Lung (tissue), 12 donors: ENCODE measurements around the gene OGFOD1. TPM values are rescaled to one million over a fixed set of nuclear protein-coding genes. Genes with fewer than 3 reads are reported as not detected.
A peak's percentile ranks its signal among the peaks of the same experiment; 100 is the strongest.

Source experiments
- ATAC-seq: fragments of 200-7000 bp; cut with Tn5 transposase; one replicate; pipeline ENCODE4 v1.9.1; 2020; ENCODE audit warnings: moderate number of reproducible peaks; ENCODE audit not compliant: insufficient read depth, low FRiP score
- DNase-seq, 3 donors: peaks; one replicate each; pipeline ENCODE4 v3.0.0-alpha.2; 2013 to 2017
- H3K27ac ChIP-seq, 2 donors: one replicate each; pipeline ENCODE4 v1.5.1; 2013; ENCODE audit warnings: mild to moderate bottlenecking in 2 of 2, moderate library complexity in 2 of 2, control low read depth in 1 of 2, inconsistent platforms in 1 of 2, low read depth in 1 of 2, low read length in 1 of 2
- H3K27me3 ChIP-seq, 3 donors: one replicate each; pipeline ENCODE4 v1.5.1; 2013; ENCODE audit warnings: low read length in 2 of 3; ENCODE audit not compliant: control insufficient read depth in 3 of 3, insufficient read depth in 3 of 3
- H3K36me3 ChIP-seq, 4 donors: one replicate each; pipeline ENCODE4 v1.5.1; 2013; ENCODE audit warnings: low read length in 4 of 4, mild to moderate bottlenecking in 1 of 4, moderate library complexity in 1 of 4; ENCODE audit not compliant: control insufficient read depth in 4 of 4, insufficient read depth in 4 of 4
- H3K4me1 ChIP-seq, 5 donors: one replicate each; pipeline ENCODE4 v1.5.1; 2013; ENCODE audit warnings: low read length in 5 of 5, mild to moderate bottlenecking in 2 of 5, moderate library complexity in 1 of 5; ENCODE audit not compliant: control insufficient read depth in 5 of 5, insufficient read depth in 5 of 5
- H3K4me3 ChIP-seq: one replicate; pipeline ENCODE4 v1.5.1; 2013; ENCODE audit warnings: mild to moderate bottlenecking, control low read depth, moderate library complexity
- H3K9ac ChIP-seq, 2 donors: one replicate each; pipeline ENCODE4 v1.5.1; 2013; ENCODE audit warnings: low read length in 2 of 2, control low read depth in 1 of 2; ENCODE audit not compliant: insufficient read depth in 1 of 2
- H3K9me3 ChIP-seq, 4 donors: one replicate each; pipeline ENCODE4 v1.5.1; 2013; ENCODE audit warnings: low read length in 3 of 4, mild to moderate bottlenecking in 1 of 4, moderate library complexity in 1 of 4; ENCODE audit not compliant: control insufficient read depth in 4 of 4, insufficient read depth in 3 of 4
- WGBS, 2 donors: extraction: QIAGEN DNeasy Blood & Tissue Kit; methylation state at CpG; one replicate each; pipeline ENCODE4 v1.1.7; 2013; 5-methylcytosine and 5-hydroxymethylcytosine counted together
- polyA plus RNA-seq, 2 donors: library from polyadenylated mRNA; stranded (reverse); fragments of 200-250 nt; gene quantifications; one replicate each; pipeline ENCODE4 v1.2.1, GENCODE V29; 2013
- total RNA-seq, 2 donors: library from RNA; depleted of rRNA in 1 of 2; stranded (reverse); fragments of >200 nt in 1 of 2; gene quantifications; one replicate each; pipeline ENCODE4 v1.2.1, GENCODE V29; 2014 to 2021
- TF ChIP-seq, protein P1 (sequence below): IDR thresholded peaks from 2 replicates; pipeline ENCODE4 v1.5.1; 2012; ENCODE audit warnings: mild to moderate bottlenecking; ENCODE audit errors: control extremely low read depth, extremely low read depth
- donor health status: control.
- donor health status: control.
- donor health status: Bipolar disorder and iron deficiency.
- donor health status: healthy.
- donor health status: DM: yes; HTN: yes; CAD: no.

Gene OGFOD1
- total and polyA plus RNA-seq, 4 donors = 9.1 to 36.1 (median 29.5) TPM

- peak overlapping the region; percentile 94 for H3K4me3 ChIP-seq
- no peak overlapping the region for H3K27ac ChIP-seq
- H3K9me3 ChIP-seq = no peaks in the 10 kb centered on the region
- DNase-seq (peak in 1 of 3 donors; percentile 45), ATAC-seq (no peak)
- peaks cover 0 to 6% (median 0%) of the 10 kb centered on the region in 3 donors for H3K27me3 ChIP-seq
- peak overlapping the region; percentile 44 to 57 for H3K9ac ChIP-seq
- WGBS, 2 donors = 1 to 3% methylated on average over 16 of the region's 16 CpGs
- peaks cover 4 to 25% (median 6%) of the 10 kb centered on the region in 5 donors for H3K4me1 ChIP-seq
- H3K36me3 ChIP-seq = peaks cover 0 to 2% (median 0%) of the 10 kb centered on the region in 4 donors
- TF ChIP-seq, protein P1, sequence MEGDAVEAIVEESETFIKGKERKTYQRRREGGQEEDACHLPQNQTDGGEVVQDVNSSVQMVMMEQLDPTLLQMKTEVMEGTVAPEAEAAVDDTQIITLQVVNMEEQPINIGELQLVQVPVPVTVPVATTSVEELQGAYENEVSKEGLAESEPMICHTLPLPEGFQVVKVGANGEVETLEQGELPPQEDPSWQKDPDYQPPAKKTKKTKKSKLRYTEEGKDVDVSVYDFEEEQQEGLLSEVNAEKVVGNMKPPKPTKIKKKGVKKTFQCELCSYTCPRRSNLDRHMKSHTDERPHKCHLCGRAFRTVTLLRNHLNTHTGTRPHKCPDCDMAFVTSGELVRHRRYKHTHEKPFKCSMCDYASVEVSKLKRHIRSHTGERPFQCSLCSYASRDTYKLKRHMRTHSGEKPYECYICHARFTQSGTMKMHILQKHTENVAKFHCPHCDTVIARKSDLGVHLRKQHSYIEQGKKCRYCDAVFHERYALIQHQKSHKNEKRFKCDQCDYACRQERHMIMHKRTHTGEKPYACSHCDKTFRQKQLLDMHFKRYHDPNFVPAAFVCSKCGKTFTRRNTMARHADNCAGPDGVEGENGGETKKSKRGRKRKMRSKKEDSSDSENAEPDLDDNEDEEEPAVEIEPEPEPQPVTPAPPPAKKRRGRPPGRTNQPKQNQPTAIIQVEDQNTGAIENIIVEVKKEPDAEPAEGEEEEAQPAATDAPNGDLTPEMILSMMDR = no peak
Observed at GRCh38 chr16:56424404-56424764, 27.0 kb upstream of the OGFOD1 start.

DNA sequence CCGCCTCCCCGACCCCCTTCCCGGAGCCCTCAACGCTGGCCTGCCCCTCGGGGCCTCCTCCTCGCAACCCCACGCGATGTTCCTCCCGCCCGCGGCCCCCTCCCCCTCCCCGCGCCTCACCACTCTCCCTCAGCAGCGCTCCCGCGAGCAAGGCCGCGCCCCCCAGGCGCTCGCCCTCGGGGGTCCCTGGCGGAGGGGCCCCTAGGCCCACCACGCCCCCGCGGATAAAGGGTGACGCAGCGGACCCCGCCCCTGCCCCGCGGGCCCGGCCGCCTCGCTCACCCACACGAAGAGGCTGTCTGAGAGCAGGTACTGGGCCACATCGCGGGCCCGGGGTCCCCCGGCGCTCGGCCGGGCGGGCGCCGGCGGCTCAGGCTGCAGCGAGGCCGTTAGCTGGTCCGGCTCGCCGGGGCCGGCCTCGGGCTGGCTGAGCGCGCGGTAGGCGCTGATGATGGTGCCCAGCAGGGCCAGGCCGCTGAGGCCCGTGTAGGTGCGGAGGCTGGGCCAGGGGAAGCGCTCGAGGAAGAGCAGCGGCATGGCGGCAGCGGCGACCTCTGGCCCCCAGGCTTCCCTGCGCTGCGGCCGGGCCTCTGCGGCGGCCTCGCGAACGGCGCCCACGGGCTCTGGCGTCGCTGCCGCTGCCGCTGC lies 26.4 kb upstream of the OGFOD1 start:
- TF ChIP-seq, protein P1 = no peak
- Histone ChIP-seq H3K9me3 (no peaks in the 10 kb centered on the region), H3K9ac (peak overlapping the region in 1 of 2 donors; percentile 14), H3K36me3 (peaks cover 0 to 2% (median 0%) of the 10 kb centered on the region in 4 donors), H3K27me3 (peaks cover 0 to 6% (median 0%) of the 10 kb centered on the region in 3 donors), H3K27ac (peak overlapping the region; percentile 91 to 94), H3K4me1 (peaks cover 4 to 21% (median 6%) of the 10 kb centered on the region in 5 donors), H3K4me3 (peak overlapping the region; percentile 94)
- 1 to 2% methylated on average over 49 to 79 of the region's 79 CpGs for WGBS, 2 donors
- ATAC-seq (peak; percentile 25), DNase-seq (peak; percentile 45 to 62 (median 57))

DNA sequence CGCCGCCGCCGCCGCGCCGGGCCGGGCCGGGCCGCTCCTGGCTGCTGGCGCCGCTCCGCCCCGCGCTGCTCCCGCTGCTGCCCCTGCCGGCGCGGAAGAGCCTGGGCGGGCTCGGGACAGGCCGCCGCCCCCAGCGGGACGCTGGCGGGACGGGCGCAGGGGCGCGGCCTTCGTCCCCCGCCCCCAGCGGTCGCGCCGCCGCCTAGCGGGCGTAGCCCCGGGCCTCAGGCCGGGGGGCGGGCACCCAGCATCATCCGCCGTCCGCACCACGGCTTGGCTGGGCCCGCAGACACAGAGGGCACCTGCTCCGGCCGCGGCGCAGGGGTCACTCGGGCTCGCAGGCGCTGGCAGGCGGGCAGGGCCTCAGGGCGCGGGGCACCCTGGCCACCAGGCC lies 25.9 kb upstream of the OGFOD1 start, which contains the start of gene AMFR:
Gene AMFR, minus strand, starts transcription at position 107 of the 394 bp plus-strand sequence. CDS start 218 bp downstream, outside the sequence.
- H3K9ac ChIP-seq = peak within 1 kb of the TSS; percentile 44 to 57
- ATAC-seq (peak; percentile 96), DNase-seq (peak; percentile 71 to 89 (median 78))
- peaks cover 0 to 6% (median 0%) of the 10 kb centered on the region in 3 donors for H3K27me3 ChIP-seq
- TF ChIP-seq, protein P1 = no peak
- peak within 1 kb of the TSS; percentile 94 for H3K4me3 ChIP-seq
- peak within 1 kb of the TSS; percentile 91 to 94 for H3K27ac ChIP-seq
- no peaks in the 10 kb centered on the region for H3K9me3 ChIP-seq
- peaks cover 4 to 16% (median 6%) of the 10 kb centered on the region in 5 donors for H3K4me1 ChIP-seq
- WGBS, 2 donors = 0 to 1% methylated on average over 28 to 57 of the region's 57 CpGs
- H3K36me3 ChIP-seq = peaks cover 0 to 2% (median under 1%) of the 10 kb centered on the region in 4 donors
